HepG2 (cell line): Measurements from ENCODE around the gene OASL. TPM values are rescaled to one million over a fixed set of nuclear protein-coding genes. Genes with fewer than 3 reads are reported as not detected.

Source experiments
- ATF4 ChIP-seq, 2 experiments: fragments of 450-650 bp in 1 of 2; sonication (generic) in 1 of 2; formaldehyde crosslinking; IDR thresholded peaks; 2 replicates each; pipeline versions ENCODE4 v1.5.0 to v1.8.0; 2020 to 2022; ENCODE audit warnings: mild to moderate bottlenecking in 1 of 2, missing genetic modification reagents in 1 of 2
- CHD2 ChIP-seq: IDR thresholded peaks from 2 replicates; pipeline ENCODE4 v1.6.1; 2011; ENCODE audit warnings: low read depth, low read length, improper control_type of control experiment
- CREB1 ChIP-seq, 2 experiments: fragments of 450-650 bp in 1 of 2; IDR thresholded peaks; 2 replicates each; pipeline ENCODE4 v1.6.1; 2016 to 2017; ENCODE audit warnings: control low read depth in 1 of 2, mild to moderate bottlenecking in 1 of 2, missing compliant biosample characterization in 1 of 2, missing genetic modification characterization in 1 of 2
- IRF2 ChIP-seq: IDR thresholded peaks from 2 replicates; pipeline ENCODE4 v1.6.1; 2018; ENCODE audit warnings: missing genetic modification reagents, missing compliant biosample characterization
- KMT2B ChIP-seq: IDR thresholded peaks from 2 replicates; pipeline ENCODE4 v1.6.1; 2016; ENCODE audit warnings: missing genetic modification reagents, missing compliant biosample characterization
- MXD1 ChIP-seq: sonication (generic); formaldehyde crosslinking; IDR thresholded peaks from 2 replicates; pipeline ENCODE4 v1.4.0; 2020; ENCODE audit warnings: mild to moderate bottlenecking, missing genetic modification reagents
- NONO ChIP-seq, 2 experiments: fragments of 450-650 bp in 1 of 2; sonication (generic) in 1 of 2; formaldehyde crosslinking in 1 of 2; IDR thresholded peaks in 1 of 2; conservative IDR thresholded peaks in 1 of 2; 2 replicates each; pipeline versions ENCODE4 v1.6.1 to v1.8.0; 2017 to 2022; ENCODE audit warnings: mild to moderate bottlenecking in 1 of 2, missing genetic modification reagents in 1 of 2, moderate library complexity in 1 of 2
- POGZ ChIP-seq: sonication (generic); formaldehyde crosslinking; IDR thresholded peaks from 2 replicates; pipeline ENCODE4 v1.4.0; 2020; ENCODE audit warnings: mild to moderate bottlenecking, missing genetic modification reagents
- RXRB ChIP-seq: IDR thresholded peaks from 2 replicates; pipeline ENCODE4 v1.6.1; 2016; ENCODE audit warnings: borderline replicate concordance, missing genetic modification reagents, missing compliant biosample characterization
- SIX4 ChIP-seq: sonication (generic); formaldehyde crosslinking; IDR thresholded peaks from 2 replicates; pipeline ENCODE4 v1.4.0; 2020; ENCODE audit warnings: missing genetic modification reagents
- SRSF9 ChIP-seq: fragments of 200-400 bp; formaldehyde crosslinking; IDR thresholded peaks from 2 replicates; pipeline ENCODE4 v1.6.1; 2018; ENCODE audit warnings: borderline replicate concordance, mild to moderate bottlenecking, low read depth, low read length; ENCODE audit not compliant: insufficient read depth, poor library complexity, severe bottlenecking
- ZHX2 ChIP-seq, 2 experiments: sonication (generic) in 1 of 2; formaldehyde crosslinking in 1 of 2; IDR thresholded peaks; 2 replicates each; pipeline versions ENCODE4 v1.6.1 to v1.9.0; 2014 to 2022; ENCODE audit warnings: antibody characterized with exemption in 1 of 2, borderline replicate concordance in 1 of 2, inconsistent platforms in 1 of 2, low read depth in 1 of 2, missing genetic modification reagents in 1 of 2
- ZNF276 ChIP-seq: sonication (generic); formaldehyde crosslinking; IDR thresholded peaks from 2 replicates; pipeline ENCODE4 v1.4.0; 2020; ENCODE audit warnings: mild to moderate bottlenecking, low read depth, missing genetic modification reagents
- ZNF317 ChIP-seq: sonication (generic); formaldehyde crosslinking; IDR thresholded peaks from 2 replicates; pipeline ENCODE4 v1.5.0; 2020; ENCODE audit warnings: mild to moderate bottlenecking, missing genetic modification reagents
- ZNF383 ChIP-seq: sonication (generic); formaldehyde crosslinking; IDR thresholded peaks from 2 replicates; pipeline ENCODE4 v1.4.0; 2020; ENCODE audit warnings: missing genetic modification reagents, mild to moderate bottlenecking, borderline replicate concordance
- ZNF468 ChIP-seq: sonication (generic); formaldehyde crosslinking; IDR thresholded peaks from 2 replicates; pipeline ENCODE4 v1.8.0; 2022; ENCODE audit warnings: mild to moderate bottlenecking, moderate library complexity, missing genetic modification reagents
- ZNF510 ChIP-seq: sonication (generic); formaldehyde crosslinking; IDR thresholded peaks from 2 replicates; pipeline ENCODE4 v1.4.0; 2020; ENCODE audit warnings: low read depth, mild to moderate bottlenecking, missing genetic modification reagents
- polyA plus RNA-seq, 8 experiments: library from polyadenylated mRNA; depleted of rRNA in 3 of 8; stranded (reverse) in 7 of 8; unstranded in 1 of 8; fragments of >200 nt; fragmentation: Illumina TruSeq in 4 of 8; extraction: Trizol in 4 of 8; gene quantifications; 2 replicates each; pipeline versions ENCODE4 v1.2.1 to v1.2.3, GENCODE V29; 2011 to 2016; ENCODE audit warnings: low read depth in 4 of 8, missing spikeins in 1 of 8, mixed read lengths in 1 of 8; ENCODE audit not compliant: insufficient read depth in 1 of 8
- total RNA-seq, 5 experiments: library from RNA; depleted of rRNA; stranded (reverse); fragments of >200 nt; fragmentation: Illumina TruSeq; extraction: Trizol; gene quantifications; 2 replicates each; pipeline ENCODE4 v1.2.3, GENCODE V29; 2016; ENCODE audit warnings: low read depth in 1 of 5

Gene OASL
- total and polyA plus RNA-seq, 2 of the 13 experiments (the other 11 are each of a cell fraction or from before 2014, with no cell fraction given) = 0.11 to 0.22 TPM

GRCh38 chr12:121015825-121016766 is 22.9 kb downstream of the OASL start, which contains the start of gene C12orf43 (continued):
- TF ChIP-seq CREB1 (IDR thresholded peaks at IDR 0.05) (peak; percentile 100), CREB1 (CRISPR knock-in tag; IDR thresholded peaks at IDR 0.05) (peak; percentile 99), ZNF317 (CRISPR knock-in tag) (no peak), POGZ (CRISPR knock-in tag) (peak; percentile 71), ZNF510 (CRISPR knock-in tag) (0 out of 2 replicates have a peak, but pooled peaks have one; percentile 48), ZNF468 (no peak), RXRB (CRISPR knock-in tag) (peak; percentile 53; the same call in 1 of the 2 replicates), CHD2 (no peak; the same call in 1 of the 2 replicates), ZNF276 (CRISPR knock-in tag) (peak; percentile 20; the same call in 1 of the 2 replicates), MXD1 (CRISPR knock-in tag) (peak; percentile 73; the same call in 1 of the 2 replicates), NONO (IDR thresholded peaks at IDR 0.05) (no peak), NONO (CRISPR knock-in tag; conservative IDR thresholded peaks at IDR 0.05) (peak; percentile 94), SIX4 (CRISPR knock-in tag) (no peak), ATF4 (CRISPR knock-in tag; IDR thresholded peaks at IDR 0.05) (0 out of 4 replicates have a peak, but pooled peaks of 1 of the 2 experiments have one; percentile 16), ZHX2 (IDR thresholded peaks at IDR 0.05; ENCODE audit: low read depth) (peak; percentile 85), ZHX2 (CRISPR knock-in tag; IDR thresholded peaks at IDR 0.05; ENCODE audit: borderline replicate concordance) (no peak), ZNF383 (CRISPR knock-in tag) (no peak), KMT2B (CRISPR knock-in tag) (peak; percentile 83), IRF2 (CRISPR knock-in tag) (peak; percentile 95), SRSF9 (no peak)
